ENCODE measurements around the gene MRPL58.
A peak's percentile ranks its signal among the peaks of the same experiment; 100 is the strongest.

DNA sequence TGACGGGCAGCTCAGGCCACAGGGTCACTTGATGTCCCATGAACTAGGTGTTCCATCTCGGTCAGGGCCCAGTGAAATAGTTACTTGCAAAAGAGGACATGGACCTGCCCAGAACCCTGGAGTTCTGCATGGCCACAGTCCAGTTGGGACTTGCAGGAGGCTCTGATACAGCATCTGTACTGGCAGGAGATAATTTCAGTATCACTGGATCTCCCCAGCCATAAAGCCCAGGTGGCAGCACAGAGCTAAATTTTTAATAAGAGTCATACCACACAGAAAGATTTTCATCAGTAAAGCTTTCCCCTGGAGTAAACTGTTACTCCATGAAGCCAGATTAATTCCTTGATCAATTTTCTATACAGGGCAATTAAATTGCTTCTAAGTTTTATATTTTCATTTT lies 57.3 kb downstream of the MRPL58 start:
- TF ChIP-seq, protein P1, sequence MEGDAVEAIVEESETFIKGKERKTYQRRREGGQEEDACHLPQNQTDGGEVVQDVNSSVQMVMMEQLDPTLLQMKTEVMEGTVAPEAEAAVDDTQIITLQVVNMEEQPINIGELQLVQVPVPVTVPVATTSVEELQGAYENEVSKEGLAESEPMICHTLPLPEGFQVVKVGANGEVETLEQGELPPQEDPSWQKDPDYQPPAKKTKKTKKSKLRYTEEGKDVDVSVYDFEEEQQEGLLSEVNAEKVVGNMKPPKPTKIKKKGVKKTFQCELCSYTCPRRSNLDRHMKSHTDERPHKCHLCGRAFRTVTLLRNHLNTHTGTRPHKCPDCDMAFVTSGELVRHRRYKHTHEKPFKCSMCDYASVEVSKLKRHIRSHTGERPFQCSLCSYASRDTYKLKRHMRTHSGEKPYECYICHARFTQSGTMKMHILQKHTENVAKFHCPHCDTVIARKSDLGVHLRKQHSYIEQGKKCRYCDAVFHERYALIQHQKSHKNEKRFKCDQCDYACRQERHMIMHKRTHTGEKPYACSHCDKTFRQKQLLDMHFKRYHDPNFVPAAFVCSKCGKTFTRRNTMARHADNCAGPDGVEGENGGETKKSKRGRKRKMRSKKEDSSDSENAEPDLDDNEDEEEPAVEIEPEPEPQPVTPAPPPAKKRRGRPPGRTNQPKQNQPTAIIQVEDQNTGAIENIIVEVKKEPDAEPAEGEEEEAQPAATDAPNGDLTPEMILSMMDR (IDR thresholded peaks at IDR 0.05; ENCODE audit: insufficient read depth, low read depth, low read length), result peak; percentile 34
- no peak for TF ChIP-seq EZH2 (IDR thresholded peaks at IDR 0.05; ENCODE audit: insufficient read depth, low read length)

Data from astrocyte (in vitro differentiated cells and primary cell).